ENCODE measurements around the gene GTPBP3.

The GTPBP3 gene

DNA sequence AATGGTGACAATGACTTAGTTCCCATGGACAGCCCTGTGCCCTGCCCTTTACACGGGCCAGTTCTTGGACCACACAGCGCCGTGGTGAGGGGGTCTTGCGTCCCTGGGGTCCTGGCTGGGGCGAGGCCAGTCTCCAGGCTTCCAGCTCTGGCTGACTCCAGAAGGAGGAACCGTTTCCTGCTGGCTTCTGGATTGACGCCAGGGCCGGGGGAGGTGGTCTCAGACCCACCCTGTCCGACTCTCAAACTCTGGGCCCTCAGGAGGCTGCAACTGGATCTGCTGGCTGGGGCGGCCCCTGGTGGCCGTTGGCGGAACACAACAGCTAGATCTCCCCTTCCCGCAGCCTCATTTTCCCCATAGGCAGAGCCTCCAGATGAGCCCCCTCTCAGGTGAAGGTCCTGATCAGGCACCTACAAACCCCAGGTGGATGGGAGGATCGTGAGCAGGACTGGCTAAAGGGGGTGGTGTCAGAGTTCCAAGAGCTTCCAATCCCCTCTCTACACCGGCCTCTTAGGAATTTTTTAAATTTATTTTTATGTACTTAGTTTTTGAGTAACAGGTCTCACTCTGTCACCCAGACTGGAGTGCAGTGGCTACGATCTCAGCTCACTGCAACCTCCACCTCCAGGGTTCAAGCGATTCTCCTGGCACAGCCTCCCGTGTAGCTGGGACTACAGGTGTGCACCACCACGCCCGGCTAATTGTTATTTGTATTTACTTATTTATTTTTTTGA lies 48.7 kb downstream of the GTPBP3 start:
- DNase-seq, result peak; percentile 60

DNA sequence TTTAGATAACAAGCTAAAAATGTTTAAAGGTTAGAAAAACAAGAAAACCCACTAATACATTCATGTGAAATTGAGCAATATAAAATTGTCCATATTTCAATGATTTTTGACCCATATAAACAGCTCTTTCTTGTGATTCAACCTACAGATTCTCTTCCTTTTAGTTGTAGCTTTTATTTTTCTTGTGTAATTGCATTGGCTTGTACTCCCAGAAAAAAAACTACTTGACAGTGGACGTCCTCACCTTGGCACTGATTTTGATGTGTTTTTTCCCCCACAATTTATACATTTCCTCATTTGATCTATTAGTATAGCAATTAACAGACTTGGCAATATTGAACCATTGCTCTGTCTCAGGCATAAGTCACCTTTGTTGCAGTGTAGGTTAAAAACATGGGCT lies 51.9 kb downstream of the GTPBP3 start:
- DNase-seq, result no peak

DNA sequence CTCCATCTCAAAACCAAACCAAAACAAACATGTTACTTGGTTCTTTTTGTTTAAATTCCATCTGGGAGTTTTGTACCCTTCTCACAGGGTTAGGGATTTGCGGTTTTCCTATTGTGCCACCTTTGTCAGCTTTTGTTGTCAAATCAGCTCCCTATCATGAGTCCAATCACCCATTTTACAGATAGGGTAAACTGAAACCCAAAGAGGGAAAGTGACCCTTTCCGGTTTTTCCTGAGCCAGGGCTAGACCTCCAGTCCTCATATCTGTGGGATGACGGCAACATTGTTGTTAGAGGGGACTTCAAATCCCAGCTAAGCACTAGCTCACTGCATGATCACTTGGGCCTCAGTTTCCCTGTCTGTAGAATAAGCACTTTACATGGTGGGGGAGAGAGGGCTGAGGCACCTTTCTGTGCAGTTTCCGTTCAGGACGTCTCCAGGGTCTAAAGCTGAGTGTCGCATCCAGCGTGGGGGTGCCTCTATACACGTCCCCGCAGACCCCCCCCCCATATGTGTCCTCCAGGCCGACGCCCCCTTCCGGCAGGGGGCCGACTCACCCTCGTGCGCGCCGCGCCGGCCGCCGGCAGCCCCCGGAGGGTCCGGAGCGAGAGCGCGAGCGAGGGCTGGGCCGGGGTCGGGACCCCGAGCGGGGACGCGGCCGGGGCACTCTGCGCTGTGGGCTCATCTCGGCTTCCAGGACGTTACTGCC lies 52.8 kb downstream of the GTPBP3 start:
- DNase-seq, result no peak

- DNase-seq, result peak; percentile 82
These were observed 53.5 kb downstream of the GTPBP3 start for GRCh38 chr19:17390665-17391370.

GRCh38 chr19:17391371-17392151 lies 54.2 kb downstream of the GTPBP3 start:
- no peak for DNase-seq
